Measurements from ENCODE around the gene ATXN1. TPM values are rescaled to one million over a fixed set of nuclear protein-coding genes. Genes with fewer than 3 reads are reported as not detected.
"Not testable (repeated sequence)": the region's sequence is repeated elsewhere in the genome, so short reads cannot be mapped to it uniquely, and the experiment has no call there.

Gene ATXN1
- polyA plus RNA-seq, 1 donor from 2014 or later = 28.2 TPM

DNA sequence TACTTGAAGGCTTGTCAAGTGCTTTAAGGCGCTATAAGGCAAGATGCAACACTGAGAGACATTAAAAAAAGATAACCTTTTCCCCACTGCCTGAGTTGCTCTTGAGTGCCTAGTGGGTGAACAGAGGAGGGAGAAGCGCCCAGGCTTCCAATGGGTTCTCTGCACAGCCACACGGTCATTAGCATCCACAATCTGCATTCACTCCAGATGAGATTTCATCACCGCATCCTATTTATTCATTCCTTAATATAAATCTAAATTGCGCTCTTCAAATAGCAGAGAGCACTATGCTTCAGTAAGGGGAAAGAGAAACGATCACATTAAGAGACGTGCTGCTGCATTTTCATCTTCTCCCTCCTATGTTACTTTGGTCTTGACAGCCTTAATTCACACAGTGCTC lies 219.2 kb downstream of the ATXN1 start:
- Histone ChIP-seq H2AFZ (ENCODE audit: low read depth, low read length) (no peak overlapping the region), H3K4me2 (ENCODE audit: low read length) (no peak overlapping the region), H3F3A (ENCODE audit: insufficient read depth, low read length, poor library complexity, severe bottlenecking) (no peaks in the 10 kb centered on the region), H3K4me3 (ENCODE audit: low read length) (no peak overlapping the region), H3K9ac (ENCODE audit: low read length) (no peak overlapping the region), H3K36me3 (ENCODE audit: insufficient read depth, low read length) (peaks cover 1% of the 10 kb centered on the region), H3K79me2 (replicated peaks; ENCODE audit: insufficient read depth, low read length) (no peaks in the 10 kb centered on the region), H3K27me3 (ENCODE audit: insufficient read depth, low read depth, low read length) (no peaks in the 10 kb centered on the region), H3K9me3 (ENCODE audit: low read length) (no peaks in the 10 kb centered on the region), H4K20me1 (ENCODE audit: insufficient read depth) (no peaks in the 10 kb centered on the region), H3K9me2 (ENCODE audit: insufficient read depth, low read length) (no peaks in the 10 kb centered on the region), H3K27ac (ENCODE audit: low read length) (no peak overlapping the region)
- TF ChIP-seq TAF1 (IDR thresholded peaks at IDR 0.05; ENCODE audit: low read depth) = no peak
- no peak for TF ChIP-seq MXI1 (conservative IDR thresholded peaks at IDR 0.05; ENCODE audit: poor library complexity, severe bottlenecking)
- TF ChIP-seq EZH2 (IDR thresholded peaks at IDR 0.05; ENCODE audit: borderline replicate concordance, insufficient read depth, low read length, poor library complexity, severe bottlenecking) = no peak
- TF ChIP-seq, protein P1, sequence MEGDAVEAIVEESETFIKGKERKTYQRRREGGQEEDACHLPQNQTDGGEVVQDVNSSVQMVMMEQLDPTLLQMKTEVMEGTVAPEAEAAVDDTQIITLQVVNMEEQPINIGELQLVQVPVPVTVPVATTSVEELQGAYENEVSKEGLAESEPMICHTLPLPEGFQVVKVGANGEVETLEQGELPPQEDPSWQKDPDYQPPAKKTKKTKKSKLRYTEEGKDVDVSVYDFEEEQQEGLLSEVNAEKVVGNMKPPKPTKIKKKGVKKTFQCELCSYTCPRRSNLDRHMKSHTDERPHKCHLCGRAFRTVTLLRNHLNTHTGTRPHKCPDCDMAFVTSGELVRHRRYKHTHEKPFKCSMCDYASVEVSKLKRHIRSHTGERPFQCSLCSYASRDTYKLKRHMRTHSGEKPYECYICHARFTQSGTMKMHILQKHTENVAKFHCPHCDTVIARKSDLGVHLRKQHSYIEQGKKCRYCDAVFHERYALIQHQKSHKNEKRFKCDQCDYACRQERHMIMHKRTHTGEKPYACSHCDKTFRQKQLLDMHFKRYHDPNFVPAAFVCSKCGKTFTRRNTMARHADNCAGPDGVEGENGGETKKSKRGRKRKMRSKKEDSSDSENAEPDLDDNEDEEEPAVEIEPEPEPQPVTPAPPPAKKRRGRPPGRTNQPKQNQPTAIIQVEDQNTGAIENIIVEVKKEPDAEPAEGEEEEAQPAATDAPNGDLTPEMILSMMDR (IDR thresholded peaks at IDR 0.05; ENCODE audit: poor library complexity, severe bottlenecking) = no peak
- no peak for TF ChIP-seq POLR2AphosphoS5 (IDR thresholded peaks at IDR 0.05)
- no peak for TF ChIP-seq RAD21 (conservative IDR thresholded peaks at IDR 0.05)
- no peak for TF ChIP-seq EP300 (conservative IDR thresholded peaks at IDR 0.05; ENCODE audit: poor library complexity, severe bottlenecking)
- no peak for TF ChIP-seq SMC3 (conservative IDR thresholded peaks at IDR 0.05; ENCODE audit: poor library complexity)
- TF ChIP-seq, protein P2, sequence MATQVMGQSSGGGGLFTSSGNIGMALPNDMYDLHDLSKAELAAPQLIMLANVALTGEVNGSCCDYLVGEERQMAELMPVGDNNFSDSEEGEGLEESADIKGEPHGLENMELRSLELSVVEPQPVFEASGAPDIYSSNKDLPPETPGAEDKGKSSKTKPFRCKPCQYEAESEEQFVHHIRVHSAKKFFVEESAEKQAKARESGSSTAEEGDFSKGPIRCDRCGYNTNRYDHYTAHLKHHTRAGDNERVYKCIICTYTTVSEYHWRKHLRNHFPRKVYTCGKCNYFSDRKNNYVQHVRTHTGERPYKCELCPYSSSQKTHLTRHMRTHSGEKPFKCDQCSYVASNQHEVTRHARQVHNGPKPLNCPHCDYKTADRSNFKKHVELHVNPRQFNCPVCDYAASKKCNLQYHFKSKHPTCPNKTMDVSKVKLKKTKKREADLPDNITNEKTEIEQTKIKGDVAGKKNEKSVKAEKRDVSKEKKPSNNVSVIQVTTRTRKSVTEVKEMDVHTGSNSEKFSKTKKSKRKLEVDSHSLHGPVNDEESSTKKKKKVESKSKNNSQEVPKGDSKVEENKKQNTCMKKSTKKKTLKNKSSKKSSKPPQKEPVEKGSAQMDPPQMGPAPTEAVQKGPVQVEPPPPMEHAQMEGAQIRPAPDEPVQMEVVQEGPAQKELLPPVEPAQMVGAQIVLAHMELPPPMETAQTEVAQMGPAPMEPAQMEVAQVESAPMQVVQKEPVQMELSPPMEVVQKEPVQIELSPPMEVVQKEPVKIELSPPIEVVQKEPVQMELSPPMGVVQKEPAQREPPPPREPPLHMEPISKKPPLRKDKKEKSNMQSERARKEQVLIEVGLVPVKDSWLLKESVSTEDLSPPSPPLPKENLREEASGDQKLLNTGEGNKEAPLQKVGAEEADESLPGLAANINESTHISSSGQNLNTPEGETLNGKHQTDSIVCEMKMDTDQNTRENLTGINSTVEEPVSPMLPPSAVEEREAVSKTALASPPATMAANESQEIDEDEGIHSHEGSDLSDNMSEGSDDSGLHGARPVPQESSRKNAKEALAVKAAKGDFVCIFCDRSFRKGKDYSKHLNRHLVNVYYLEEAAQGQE (IDR thresholded peaks at IDR 0.05; ENCODE audit: borderline replicate concordance) = no peak

DNA sequence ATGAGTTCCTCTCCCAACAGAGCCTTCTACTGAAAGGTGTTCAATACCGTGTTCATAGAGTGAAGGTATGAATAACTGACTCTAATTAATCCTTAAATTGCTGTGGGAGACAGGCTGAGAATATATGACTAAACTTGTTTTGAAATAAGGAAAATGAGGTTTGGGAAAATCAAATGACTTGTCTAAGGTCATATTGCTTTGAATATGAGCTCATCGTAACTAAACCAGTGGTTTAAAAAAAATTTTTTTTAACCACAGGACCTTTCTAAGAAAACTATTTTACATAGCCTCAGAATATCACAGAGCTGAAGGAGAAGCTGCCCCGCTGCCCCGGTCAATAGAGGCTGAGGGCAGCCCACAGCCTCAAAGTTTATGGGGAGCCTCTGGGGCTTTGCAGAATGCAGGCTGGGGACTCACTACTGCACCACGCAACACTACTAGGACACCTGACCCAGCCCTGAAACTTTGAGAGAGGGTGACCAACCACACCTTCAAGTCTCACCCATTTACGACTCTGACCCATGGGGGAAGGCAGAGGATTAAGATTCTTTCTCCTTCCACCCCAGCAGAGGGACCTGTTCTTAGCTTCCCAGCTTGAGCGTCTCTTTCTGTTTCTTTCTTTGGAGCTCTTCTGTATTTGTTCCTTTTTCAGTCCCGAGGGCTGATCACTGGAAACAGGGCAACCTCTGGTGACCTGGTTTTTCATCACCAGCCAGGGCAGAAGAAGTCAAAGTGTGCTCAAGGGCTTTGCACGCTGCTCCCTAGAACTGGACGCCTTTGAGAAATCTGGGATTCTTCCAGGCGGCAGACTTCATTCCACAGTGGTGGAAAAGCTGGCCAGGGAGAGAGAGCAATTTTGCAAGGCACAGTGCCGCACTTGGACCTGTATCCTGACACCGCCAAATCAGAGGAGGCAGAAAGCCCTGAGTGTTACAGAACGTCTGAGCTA lies 220.2 kb downstream of the ATXN1 start:
- no peaks in the 10 kb centered on the region for H3K9me2 ChIP-seq (ENCODE audit: insufficient read depth, low read length)
- no peaks in the 10 kb centered on the region for H3K9me3 ChIP-seq (ENCODE audit: low read length)
- no peak overlapping the region for H3K4me2 ChIP-seq (ENCODE audit: low read length)
- no peak overlapping the region for H3K4me3 ChIP-seq (ENCODE audit: low read length)
- H3K36me3 ChIP-seq (ENCODE audit: insufficient read depth, low read length) = no peaks in the 10 kb centered on the region
- no peaks in the 10 kb centered on the region for H4K20me1 ChIP-seq (ENCODE audit: insufficient read depth)
- H3K9ac ChIP-seq (ENCODE audit: low read length) = no peak overlapping the region
- no peaks in the 10 kb centered on the region for H3K27me3 ChIP-seq (ENCODE audit: insufficient read depth, low read depth, low read length)
- no peak overlapping the region for H3K27ac ChIP-seq (ENCODE audit: low read length)
- H3K79me2 ChIP-seq (replicated peaks; ENCODE audit: insufficient read depth, low read length) = no peaks in the 10 kb centered on the region
- H2AFZ ChIP-seq (ENCODE audit: low read depth, low read length) = no peak overlapping the region
- no peaks in the 10 kb centered on the region for H3F3A ChIP-seq (ENCODE audit: insufficient read depth, low read length, poor library complexity, severe bottlenecking)
- no peak for TF ChIP-seq EZH2 (IDR thresholded peaks at IDR 0.05; ENCODE audit: borderline replicate concordance, insufficient read depth, low read length, poor library complexity, severe bottlenecking)
- TF ChIP-seq POLR2AphosphoS5 (IDR thresholded peaks at IDR 0.05) = no peak
- TF ChIP-seq RAD21 (conservative IDR thresholded peaks at IDR 0.05) = no peak
- TF ChIP-seq MXI1 (conservative IDR thresholded peaks at IDR 0.05; ENCODE audit: poor library complexity, severe bottlenecking) = no peak
- TF ChIP-seq TAF1 (IDR thresholded peaks at IDR 0.05; ENCODE audit: low read depth) = no peak
- TF ChIP-seq SMC3 (conservative IDR thresholded peaks at IDR 0.05; ENCODE audit: poor library complexity) = no peak
- TF ChIP-seq, protein P1 (IDR thresholded peaks at IDR 0.05; ENCODE audit: poor library complexity, severe bottlenecking) = no peak
- TF ChIP-seq EP300 (conservative IDR thresholded peaks at IDR 0.05; ENCODE audit: poor library complexity, severe bottlenecking) = no peak

DNA sequence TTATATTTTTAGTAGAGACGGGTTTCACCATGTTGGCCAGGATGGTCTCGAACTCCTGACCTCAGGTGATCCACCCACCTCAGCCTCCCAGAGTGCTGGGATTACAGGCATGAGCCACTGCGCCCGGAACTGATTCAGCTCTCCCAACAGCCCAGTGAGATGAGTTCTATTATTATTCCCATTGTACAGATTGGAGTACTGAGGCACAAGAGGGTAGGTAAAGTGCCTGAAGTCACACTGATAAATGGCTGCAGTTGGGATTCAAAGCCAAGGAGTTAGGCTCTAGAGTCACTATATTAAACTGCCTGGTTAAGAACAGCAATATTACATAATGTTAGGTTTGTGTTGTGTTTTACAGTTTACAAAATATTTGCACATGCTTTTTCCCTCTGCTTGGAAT lies 220.9 kb downstream of the ATXN1 start:
- H3K9me3 ChIP-seq (ENCODE audit: low read length); H3K27ac ChIP-seq (ENCODE audit: low read length); H3K9ac ChIP-seq (ENCODE audit: low read length); H3F3A ChIP-seq (ENCODE audit: insufficient read depth, low read length, poor library complexity, severe bottlenecking); H3K27me3 ChIP-seq (ENCODE audit: insufficient read depth, low read depth, low read length); H3K4me3 ChIP-seq (ENCODE audit: low read length); H3K36me3 ChIP-seq (ENCODE audit: insufficient read depth, low read length); H4K20me1 ChIP-seq (ENCODE audit: insufficient read depth); H3K9me2 ChIP-seq (ENCODE audit: insufficient read depth, low read length); H3K4me2 ChIP-seq (ENCODE audit: low read length); H3K79me2 ChIP-seq (replicated peaks; ENCODE audit: insufficient read depth, low read length); H2AFZ ChIP-seq (ENCODE audit: low read depth, low read length): not testable (repeated sequence)

Data from neural cell (in vitro differentiated cells).